Head of caudate nucleus (tissue), 42 donors: ENCODE measurements around the gene FARP2.

Experiments used
- DNase-seq, 42 donors: peaks; one replicate each; pipeline versions ENCODE4 v3.0.0 to v3.0.0-alpha.2; 2020 to 2021; ENCODE audit warnings: mixed read lengths in 7 of 42
- intact Hi-C: fragments of 100-400 bp; cut with DNase I; formaldehyde crosslinking; loops from one replicate; pipeline ENCODE4 v1.15.0; 2022

FARP2 gene, protein sequence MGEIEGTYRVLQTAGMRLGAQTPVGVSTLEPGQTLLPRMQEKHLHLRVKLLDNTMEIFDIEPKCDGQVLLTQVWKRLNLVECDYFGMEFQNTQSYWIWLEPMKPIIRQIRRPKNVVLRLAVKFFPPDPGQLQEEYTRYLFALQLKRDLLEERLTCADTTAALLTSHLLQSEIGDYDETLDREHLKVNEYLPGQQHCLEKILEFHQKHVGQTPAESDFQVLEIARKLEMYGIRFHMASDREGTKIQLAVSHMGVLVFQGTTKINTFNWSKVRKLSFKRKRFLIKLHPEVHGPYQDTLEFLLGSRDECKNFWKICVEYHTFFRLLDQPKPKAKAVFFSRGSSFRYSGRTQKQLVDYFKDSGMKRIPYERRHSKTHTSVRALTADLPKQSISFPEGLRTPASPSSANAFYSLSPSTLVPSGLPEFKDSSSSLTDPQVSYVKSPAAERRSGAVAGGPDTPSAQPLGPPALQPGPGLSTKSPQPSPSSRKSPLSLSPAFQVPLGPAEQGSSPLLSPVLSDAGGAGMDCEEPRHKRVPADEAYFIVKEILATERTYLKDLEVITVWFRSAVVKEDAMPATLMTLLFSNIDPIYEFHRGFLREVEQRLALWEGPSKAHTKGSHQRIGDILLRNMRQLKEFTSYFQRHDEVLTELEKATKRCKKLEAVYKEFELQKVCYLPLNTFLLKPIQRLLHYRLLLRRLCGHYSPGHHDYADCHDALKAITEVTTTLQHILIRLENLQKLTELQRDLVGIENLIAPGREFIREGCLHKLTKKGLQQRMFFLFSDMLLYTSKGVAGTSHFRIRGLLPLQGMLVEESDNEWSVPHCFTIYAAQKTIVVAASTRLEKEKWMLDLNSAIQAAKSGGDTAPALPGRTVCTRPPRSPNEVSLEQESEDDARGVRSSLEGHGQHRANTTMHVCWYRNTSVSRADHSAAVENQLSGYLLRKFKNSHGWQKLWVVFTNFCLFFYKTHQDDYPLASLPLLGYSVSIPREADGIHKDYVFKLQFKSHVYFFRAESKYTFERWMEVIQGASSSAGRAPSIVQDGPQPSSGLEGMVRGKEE

DNA sequence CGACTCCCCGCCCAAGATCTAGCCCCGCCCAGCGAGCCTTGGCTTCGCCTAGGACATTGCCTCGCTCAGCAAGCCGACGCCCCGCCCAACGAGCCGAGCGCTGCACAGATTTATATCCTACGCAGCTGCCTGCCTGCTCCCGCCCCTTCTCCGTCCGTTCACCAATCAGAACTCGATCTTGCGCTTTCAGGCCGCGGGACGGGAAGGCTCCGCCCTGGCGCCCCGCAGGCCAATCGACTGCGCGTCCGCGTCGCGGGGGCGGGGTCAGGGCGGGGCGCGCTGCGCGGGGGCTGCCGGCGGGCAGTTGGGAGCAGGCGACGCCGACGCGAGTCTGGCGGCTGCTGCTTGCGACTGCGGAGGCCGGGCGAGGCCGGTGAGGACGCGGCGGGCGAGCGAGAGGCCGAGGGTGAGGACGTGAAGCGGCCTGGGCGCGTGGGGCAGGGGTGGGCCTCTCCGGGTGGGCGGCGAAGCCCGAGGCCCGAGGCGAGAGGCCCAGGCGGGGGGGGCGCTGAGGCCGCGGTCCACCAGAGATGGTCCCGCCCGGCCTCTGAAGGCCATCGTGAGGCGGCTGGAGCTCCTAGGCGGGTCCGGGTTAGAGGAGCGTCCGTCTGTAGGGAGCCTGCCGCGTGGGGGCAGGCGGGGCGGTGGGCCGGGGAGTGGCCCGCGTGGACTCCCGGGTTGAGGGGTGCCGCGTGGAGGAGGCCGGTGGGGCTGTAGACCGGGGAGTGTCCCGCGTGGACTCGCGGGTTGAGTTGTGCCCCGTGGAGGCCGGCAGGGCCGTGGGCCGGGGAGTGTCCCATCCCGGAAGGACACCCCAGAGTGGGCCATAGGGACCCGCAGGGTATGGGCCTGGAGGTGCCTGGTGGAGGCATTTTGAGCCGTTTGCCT is at the start of gene FARP2:
Gene FARP2 (plus strand): TSS at position 303 of the 888 bp plus-strand sequence. CDS start 16,823 bp downstream, outside the sequence.
- intact Hi-C loops: loop anchor here (5.0 kb wide), 2 partner anchors 39 to 151 kb away; partner anchors contain the start of genes HDLBP, SEPTIN2 and STK25
- DNase-seq: peak; percentile 97 to 100 (median 100)

DNA sequence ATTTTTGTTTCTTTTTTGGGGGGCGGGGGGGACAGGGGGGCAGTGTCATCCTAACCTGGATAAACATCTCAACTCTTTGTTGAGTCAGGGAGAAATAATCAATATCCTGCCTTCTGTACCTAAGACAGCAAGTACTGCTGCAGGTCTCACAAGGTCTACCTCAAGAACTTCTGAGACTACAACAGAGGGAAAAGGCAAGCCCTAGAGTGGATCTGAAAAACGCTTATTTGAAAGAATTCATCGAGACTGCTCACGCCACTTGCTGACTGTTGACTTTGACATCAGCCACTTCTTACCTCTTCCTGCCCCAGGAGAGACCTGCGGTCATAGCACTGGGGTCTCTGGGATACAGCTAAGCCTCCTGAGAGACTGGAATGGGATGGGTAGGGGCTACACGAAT is 49.0 kb upstream of the FARP2 start:
- intact Hi-C loops: no loop called here
- DNase-seq: no peak

DNA sequence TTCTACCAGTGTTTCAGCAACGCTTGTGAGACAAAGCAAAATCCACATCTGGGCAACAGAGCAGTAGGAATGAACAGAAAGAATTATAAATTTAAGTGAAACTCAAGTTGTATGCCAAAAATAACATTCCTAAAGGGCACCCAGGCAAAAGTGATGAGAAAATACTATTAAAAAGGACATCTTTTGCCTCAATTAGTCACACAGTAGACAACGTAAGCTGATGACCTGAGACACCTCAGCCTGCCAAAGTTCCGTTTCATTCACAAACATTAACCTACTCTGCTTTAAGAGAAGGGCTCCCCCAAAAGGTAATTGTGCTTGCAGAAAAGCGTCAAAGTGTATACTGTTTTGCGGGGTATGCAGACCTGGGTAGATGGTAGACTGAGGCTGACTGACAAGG is 47.8 kb upstream of the FARP2 start:
- intact Hi-C loops: no loop called here
- DNase-seq: no peak

DNA sequence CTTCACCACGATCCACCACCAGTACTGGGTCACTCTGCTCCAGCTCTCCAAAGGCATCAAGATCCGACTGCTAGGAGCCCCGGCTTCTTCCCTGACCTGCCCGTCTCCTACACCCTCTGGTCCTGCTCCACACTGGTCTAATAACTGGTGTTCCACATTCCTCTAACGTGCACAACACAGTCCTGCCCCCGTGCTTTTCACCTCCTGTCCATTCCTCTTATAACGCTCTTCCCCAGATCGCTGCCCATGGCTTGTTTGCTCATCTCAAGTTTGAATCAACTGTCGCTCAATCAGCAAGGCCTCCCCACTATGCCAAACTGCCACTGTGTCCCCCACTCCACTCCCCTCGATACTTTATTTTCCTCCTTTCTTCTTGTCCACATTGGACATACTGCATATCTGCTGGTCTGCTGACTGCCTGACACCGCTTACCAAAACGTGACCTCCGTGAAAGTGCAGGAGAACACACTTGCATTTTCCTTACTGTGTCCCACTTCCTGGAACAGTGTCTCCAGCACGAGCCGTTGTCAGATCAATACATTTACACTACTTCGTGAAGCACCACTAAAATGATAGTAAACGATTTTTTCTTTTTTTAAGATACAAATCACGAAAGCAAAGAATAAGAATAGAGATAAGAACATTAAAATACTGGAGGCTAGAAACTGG is 47.1 kb upstream of the FARP2 start:
- intact Hi-C loops: no loop called here
- no peak for DNase-seq

DNA sequence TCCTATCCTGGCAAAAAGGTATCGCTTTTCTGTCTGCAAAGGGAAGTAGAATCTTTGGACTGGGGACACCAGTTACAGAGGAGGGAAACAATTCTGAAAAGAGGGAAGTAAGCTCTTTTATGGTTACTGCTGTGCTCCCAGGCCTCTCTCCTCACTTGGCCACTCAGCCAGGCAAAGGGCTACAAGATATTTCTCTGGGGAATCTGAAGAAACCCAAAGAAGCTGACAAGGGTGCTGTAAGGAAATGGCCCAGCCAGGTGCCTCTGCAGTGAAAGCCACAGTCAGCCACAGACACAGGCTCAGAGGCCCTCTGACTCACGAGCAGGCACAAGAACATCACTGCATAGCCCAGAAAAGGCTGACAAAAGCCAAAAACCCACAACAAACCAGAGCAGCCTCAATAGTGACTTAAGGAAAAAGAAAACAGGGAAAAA is 46.4 kb upstream of the FARP2 start:
- no peak for DNase-seq
- intact Hi-C loops: loop anchor here (10.0 kb wide), 1 partner anchor 195 kb away; the partner anchor contains the start of gene STK25

DNA sequence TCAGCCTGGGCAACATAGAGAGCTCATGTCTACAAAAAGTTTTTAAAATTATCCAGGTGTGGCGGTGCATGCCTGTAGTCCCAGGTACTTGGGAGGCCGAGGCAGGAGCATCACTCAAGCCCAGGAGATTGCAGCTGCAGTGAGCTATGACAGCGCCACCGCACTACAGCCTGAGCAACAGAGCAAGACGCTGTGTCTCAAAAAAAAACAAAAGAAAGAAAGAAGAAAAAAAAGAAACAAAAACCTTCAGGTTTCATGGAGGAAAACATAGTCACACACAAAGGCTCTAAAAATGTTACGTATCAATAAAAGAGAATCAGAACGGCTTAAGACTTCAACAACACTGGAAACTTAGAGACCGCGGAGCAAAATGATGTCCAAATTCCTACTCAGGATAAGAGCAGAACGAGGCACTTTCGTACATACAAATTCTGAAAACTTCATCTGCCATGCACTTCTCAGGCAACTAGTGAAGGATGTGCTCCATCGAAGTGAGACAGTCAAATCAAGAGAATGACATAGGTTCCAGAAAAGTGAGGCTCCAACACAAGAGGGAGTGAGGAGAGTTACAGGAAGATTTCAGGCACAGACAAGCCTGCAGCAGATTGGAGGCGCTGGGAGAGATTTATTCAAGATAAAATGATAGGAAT is 45.0 kb upstream of the FARP2 start:
- no peak for DNase-seq

DNA sequence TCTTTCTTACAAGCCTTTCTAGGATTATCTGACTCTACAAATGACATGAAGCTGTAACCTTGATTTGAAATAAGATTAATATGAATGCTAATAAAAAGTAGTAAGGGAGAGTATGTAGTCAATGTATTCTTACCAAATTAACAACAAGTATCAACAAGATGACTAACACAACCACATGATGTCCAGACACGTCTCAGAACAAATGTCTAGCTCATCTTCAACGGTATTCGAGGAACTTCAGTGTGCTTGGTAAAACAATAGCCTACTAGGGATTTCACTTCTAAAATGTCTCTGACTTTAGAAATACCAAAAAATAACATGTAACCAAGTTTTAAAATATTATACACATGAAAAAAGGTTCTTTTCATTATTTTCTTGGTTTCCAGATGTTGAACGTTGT is 44.0 kb upstream of the FARP2 start:
- no peak for DNase-seq
- intact Hi-C loops: loop anchor here (10.0 kb wide), 1 partner anchor 193 kb away; the partner anchor contains the start of gene STK25

More for the DNA sequence above, 45.0 kb upstream of the FARP2 start:
- intact Hi-C loops: loop anchor here (10.0 kb wide), 1 partner anchor 194 kb away; the partner anchor contains the start of gene STK25

DNA sequence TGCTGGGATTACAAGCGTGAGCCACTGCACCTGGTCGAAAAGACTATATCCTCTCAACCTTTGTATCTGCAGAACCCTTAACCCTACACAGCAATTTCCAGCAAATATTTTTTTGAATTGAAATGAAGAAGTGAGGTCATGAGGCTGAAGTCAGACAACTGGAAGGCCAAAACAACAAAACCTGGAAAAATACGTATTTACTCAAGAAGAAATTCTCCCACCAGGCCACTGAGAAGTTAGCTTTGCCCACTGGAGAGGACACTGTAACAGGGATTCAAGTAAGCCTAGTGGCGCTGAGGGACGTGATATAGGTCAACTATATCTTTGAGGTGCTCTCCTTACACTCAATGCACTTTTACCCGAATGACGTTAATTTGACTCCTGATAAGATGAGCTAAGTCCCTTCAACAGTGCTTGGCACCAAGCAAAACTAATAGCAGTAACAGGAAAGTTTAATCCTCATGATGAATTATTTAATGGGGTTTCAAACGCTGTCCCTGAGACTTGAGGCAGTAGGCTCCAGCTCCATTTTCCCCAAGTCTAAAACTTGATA is 42.5 kb upstream of the FARP2 start:
- no peak for DNase-seq
- intact Hi-C loops: loop anchor here (10.0 kb wide), 1 partner anchor 191 kb away; the partner anchor contains the start of gene STK25

DNA sequence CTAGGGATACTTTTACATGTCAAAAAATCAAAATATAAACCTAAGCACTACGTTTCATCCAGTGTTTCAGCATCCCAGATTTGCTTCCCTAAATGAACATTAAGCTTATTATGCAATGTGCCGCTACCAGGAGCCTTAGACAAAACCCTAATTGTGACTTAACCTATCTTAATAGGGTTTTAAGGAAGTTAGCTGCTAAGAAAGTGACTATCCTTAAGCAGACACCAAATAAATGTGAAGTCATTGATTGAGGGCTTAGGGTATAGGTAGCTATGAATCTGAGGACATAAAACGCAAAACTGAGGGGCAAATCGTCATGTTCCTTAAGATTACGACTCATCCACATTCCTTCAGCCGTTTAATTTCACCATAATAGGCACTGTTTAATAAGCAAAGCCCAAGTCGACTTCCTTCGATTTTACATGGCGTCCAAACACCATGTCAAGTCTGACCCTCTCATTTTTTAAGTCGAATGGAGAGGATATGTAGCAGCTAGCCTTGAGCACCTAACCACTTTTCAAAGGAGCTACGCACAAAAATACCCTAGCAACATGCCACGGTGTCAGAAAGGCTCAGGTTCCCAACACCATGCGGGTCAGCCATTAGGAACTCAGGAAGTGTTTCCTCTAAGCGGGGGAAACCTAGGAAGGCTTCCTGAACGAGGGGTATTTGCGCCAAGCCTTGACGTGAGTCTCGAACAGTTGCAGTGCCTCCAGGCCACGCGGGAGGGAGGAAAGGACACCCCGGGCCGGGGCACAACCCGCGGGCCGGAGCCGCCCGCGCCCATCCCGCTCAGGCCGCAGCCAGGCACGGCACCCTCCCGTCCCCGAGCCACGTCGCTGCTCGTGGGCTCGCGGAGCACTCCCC is 41.6 kb upstream of the FARP2 start:
- intact Hi-C loops: loop anchor here (5.0 to 10.0 kb wide), 2 partner anchors 43 to 190 kb away; partner anchors contain the start of genes FARP2 and STK25
- peak in 2 of 42 donors; percentile 16 to 20 for DNase-seq

DNA sequence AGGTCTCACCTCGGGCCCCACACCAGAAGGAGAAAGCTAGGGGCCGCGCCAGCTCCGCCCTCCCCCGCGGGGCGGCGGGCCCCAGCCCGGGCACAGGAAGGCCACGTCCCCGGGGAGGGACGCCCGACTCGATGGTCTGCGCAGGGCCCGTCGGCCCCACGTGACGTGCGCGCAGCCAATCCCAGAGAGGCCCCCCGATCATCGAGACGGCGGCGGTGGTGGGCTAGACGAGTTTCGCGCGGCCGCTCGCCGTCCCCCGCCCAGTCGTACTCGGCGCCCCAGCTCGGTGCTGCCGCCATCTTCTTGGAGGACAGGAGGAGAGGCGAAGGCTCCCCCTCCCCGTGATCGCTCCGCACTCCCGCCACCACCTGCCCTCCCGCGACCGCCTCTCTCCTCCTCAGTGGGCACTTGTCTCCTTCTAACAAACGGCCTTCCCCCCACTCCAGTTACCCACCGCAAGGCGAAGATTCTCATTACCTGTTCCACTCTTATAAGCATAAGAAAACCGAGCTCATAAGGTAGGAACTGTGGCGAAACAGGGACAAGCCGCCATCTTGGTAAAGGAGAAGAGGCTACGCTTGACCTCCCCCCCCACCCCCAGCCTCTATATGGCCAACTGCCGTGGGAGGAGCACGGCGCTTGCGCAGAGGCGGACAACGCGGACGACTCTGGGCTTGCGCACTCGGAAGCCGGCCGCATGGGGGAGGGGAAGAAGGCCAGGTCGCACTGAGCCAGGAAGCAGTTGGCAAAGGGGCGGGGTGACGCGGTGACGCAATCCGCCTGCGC is 40.8 kb upstream of the FARP2 start, which contains the start of gene HDLBP:
Gene HDLBP (minus strand): TSS at position 580 of the 786 bp plus-strand sequence. CDS start 48,803 bp downstream, outside the sequence.
- peak; percentile 93 to 99 (median 98) for DNase-seq
- intact Hi-C loops: loop anchor here (5.0 to 10.0 kb wide), 2 partner anchors 42 to 190 kb away; partner anchors contain the start of genes FARP2 and STK25

DNA sequence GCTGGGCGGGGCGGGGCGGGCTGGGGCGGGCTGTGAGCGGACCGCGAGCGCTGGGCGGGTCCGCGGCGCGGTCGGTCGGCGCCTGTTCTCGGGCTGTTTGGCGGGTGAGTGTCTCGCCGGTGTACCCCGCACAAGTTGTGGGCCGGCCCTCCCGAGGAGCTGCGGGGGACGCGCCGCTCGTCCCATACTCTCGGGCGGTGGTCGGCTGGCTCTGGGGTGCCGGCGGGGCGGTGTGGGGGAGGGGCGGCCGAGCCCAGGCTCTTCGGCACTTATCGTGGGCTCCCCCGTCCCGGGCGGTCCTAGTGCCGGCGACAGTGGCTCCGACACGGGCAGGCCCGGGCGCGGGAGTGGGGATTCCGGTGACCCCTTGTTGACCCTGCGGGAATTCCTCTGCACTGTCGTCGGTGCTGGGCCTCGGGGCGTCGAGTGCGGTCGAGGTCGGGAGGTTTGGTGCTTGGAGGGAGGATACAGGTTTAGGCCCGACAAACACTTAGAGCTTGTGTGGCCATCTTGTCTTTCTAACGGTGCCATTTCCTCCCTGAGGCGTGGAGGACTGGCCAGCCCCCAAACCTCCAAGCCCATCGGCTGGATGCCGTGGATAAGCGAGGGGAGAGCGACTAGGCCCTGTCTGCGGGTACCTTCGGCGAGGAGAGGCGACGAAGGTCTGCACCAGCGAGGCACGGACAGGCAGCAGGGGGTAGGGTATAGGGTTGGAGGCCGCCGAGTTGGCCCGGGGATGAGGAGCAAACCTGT is 40.0 kb upstream of the FARP2 start, which contains the start of gene SEPTIN2:
Gene SEPTIN2 (plus strand): TSS at position 47 of the 753 bp plus-strand sequence. CDS start 8,308 bp downstream, outside the sequence.
- intact Hi-C loops: loop anchor here (5.0 to 10.0 kb wide), 2 partner anchors 41 to 189 kb away; partner anchors contain the start of genes FARP2 and STK25
- peak in 38 of 42 donors; percentile 28 to 89 (median 75) for DNase-seq

DNA sequence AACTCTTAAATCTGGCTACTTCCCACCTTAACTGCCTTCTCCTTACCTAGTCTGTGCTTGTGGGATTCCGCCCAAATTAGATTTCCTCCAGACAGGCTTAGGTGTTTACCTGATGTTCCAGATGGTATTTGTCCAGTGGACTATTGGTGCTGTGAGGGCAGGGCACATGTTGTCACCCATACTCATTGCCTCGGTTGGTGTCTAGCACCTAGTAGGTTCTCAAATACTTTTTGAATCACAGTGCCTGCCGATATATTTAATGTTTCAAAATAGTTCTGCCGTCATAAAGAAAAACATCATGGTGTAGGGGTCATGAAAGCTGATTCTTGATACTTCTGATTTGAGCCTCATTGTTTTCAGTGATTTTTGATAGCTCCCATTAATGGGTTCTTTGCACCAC is 39.3 kb upstream of the FARP2 start:
- no peak for DNase-seq

DNA sequence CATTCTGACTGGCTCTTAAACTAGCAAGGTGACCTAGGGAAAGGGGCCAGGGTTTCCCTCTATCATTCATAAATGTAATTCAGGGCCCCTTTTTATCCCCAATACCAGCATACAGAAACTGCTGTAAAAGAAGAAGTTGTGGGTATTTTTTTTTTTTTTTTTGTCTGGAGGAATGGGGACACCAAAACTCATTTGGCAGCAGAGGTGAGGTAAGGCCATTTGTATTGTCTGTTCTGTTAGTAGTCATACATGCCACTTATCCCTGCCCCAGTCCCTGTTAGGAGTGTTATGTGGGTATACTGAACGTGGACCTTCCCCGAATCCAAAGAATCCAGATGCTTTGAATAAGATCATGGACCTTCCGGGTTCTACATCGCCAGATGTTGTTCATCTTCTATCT is 38.7 kb upstream of the FARP2 start:
- no peak for DNase-seq
- intact Hi-C loops: loop anchor here (5.0 to 10.0 kb wide), 2 partner anchors 40 to 187 kb away; partner anchors contain the start of genes FARP2 and STK25

More for the DNA sequence above, 39.3 kb upstream of the FARP2 start:
- intact Hi-C loops: loop anchor here (5.0 to 10.0 kb wide), 2 partner anchors 40 to 188 kb away; partner anchors contain the start of genes FARP2 and STK25
